GM21619 (cell line): ENCODE results near the gene GPR132.

Experiments used
- ATAC-seq: cut with Tn5 transposase; IDR thresholded peaks from one replicate; pipeline ENCODE4 v1.9.1; 2021; ENCODE audit not compliant: unreplicated experiment

The GPR132 gene

GRCh38 chr14:105063056-105063455, 2.2 kb downstream of the GPR132 start:
- ATAC-seq, result no peak

DNA sequence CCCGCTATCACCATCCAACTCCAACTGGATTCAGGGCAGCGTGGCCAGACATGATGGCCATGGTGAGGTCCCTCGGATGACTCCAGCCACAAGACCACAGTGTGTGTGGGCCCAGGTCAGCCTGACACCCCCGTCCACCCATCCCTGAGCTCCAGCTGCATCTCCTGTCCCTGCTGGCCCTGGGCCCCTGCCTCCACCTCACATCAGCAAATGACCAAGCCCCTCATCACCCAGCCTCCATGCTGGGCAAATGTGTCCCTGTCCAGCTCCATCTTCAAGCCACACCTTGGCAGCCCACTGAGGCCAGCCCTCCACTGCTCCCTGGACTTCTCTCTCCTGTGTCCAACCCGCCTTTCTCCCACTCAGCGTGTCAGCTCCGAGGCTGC, 3.2 kb downstream of the GPR132 start:
- ATAC-seq, result no peak

DNA sequence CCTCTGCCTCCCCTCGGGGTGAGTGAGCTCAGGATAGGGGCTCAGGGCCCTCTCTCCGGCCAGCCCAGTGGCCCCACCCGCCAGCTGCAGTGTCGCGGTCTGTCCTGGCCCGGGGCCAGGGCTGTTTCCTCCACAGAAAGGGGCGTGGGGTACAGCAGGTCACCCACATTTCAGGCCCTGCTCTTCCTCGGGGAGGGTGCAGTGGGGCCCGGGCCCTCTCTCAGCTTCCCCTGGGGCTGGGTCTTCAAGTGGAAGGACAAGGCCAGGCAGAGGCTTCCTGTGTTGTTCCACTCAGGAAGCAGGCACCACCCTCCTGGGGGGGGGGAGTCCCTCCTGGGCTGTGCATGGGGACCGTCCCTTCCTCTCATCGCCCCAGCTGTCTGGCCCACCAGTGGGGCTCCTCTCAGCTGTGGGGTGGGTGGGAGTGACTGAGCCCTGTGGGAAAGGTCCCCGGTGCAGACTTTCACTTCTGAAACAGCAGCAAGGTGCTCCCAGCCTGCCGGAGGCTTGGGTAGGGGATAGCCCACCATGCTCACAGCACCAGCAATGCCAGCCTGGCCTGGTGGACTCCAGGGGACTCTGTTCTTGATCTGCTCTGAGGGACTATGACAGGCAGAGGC, 3.7 kb downstream of the GPR132 start:
- peak; percentile 25 for ATAC-seq

- no peak for ATAC-seq
Measured at GRCh38 chr14:105060751-105061427, 4.3 kb downstream of the GPR132 start.

DNA sequence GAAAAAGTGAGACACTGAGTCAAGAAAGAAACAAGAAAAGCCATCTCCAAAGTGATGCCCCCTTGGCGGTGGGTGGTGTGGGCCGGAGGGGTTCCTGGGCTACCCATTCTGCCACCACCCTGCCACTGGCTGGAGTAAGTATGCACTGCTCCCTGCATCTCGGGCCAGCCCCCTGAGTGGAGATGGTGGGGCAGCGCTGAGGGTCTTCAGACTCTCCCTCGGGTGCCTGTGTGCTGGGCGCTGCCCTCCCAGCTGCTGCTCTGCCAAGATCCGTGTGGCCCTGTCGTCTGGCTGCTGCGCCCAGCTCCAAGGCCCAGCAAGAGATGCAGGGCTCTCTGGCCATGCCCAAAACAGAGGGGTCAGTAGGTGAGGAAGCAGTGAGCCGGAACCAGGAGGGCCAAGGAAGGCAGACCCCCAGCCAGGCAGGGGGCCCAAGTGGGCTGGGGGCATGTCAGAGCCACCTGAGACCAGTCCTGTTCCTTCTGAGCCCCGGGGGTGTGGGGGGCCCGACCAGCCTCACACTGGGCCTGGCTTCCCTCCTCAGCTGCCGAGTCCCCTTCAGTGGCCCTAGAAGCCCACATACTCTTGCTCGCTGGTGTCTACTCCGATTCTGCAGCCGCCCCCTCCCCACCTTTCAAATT, 5.2 kb downstream of the GPR132 start:
- ATAC-seq, result no peak

GRCh38 chr14:105059035-105059924, 6.0 kb downstream of the GPR132 start:
- ATAC-seq, result no peak

DNA sequence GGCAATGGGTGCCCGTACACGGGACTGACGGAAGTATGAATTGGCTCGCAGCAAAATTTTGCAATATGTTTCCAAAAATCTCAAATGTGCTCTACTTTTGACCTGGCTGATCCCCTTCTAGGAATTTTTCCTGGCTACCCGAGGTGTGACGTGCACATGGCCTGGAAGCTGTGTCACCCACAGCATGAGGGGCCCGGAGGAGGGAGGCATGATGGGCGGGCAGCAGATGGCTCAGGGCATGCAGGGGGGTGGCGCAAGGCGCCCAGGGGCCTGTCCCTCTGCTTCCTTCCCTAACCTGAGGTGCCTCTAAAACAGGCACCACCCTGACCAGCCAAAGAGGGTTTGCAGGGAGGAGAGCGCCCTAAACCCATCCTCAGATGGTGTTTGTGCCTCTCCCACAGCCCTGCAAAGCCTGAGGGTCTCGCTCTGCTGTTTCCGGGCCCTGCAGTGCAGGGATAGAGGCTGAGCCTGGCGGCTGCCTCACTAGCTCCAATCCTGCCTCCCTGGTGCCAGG, 6.7 kb downstream of the GPR132 start:
- no peak for ATAC-seq

- no peak for ATAC-seq
Measured at GRCh38 chr14:105056303-105056831, 8.9 kb downstream of the GPR132 start.

- ATAC-seq, result no peak
Measured at GRCh38 chr14:105055736-105056302, 9.4 kb downstream of the GPR132 start.

DNA sequence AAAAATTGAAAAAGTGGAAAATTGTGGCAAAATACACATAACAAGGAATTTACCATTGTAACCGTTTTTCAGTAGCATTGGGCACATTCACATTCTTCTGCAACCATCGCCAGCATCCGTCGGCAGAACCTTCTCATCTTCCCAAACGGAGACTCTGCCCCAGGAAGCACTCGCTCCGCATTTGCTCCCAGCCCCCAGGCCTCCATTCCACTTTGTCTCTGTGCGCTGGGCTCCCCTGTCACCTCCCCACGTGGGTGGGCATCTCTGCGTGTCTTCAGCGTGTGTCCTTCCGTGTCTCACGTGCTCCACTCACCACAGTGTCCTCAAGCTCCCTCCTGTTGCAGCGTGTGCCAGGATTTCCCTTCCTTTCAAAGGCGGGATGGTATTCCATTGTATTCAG, 9.9 kb downstream of the GPR132 start:
- ATAC-seq, result no peak

DNA sequence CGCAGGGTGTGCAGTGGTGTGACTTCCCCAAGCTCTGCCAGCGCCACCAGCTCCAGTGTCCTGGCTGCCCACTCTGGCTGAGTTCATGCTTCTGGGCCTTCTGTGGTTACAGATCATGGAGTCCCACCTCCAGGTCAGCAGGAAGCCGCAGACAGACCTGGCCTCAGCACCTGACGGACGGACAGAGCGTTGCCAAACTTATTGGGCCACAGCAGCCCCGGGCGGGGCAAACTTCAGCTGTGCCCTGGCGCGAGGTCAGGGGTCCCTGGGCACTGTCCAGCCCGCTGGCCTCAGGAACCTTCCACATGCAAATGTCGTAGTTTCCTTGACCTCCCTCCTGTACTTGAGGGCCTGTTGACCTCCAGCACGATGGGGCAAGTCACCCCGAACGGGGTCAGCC, 11.2 kb downstream of the GPR132 start:
- no peak for ATAC-seq

DNA sequence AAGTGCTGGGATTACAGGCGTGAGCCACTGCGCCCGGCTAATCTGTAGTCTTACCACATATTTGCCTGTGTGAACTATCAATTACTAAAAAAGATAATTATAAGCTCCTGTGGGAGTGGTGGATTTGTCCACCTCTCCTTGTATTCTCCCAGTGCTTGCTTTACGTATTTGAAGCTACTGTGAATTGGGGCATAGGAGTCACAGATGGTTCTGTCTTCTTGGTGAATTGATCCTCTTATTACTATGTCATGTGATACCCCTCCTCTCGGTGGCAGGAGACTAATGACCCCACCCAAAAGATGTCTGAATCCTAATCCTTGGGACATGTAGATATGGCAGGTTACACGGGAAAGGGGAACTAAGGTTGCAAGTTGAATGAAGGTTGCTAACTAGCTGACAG, 11.8 kb downstream of the GPR132 start:
- no peak for ATAC-seq

GRCh38 chr14:105052110-105052458, 13.1 kb downstream of the GPR132 start:
- ATAC-seq, result no peak

- ATAC-seq, result no peak
Measured at GRCh38 chr14:105051182-105052109, 13.8 kb downstream of the GPR132 start.

- ATAC-seq, result no peak
Measured at GRCh38 chr14:105050551-105050897, 14.7 kb downstream of the GPR132 start.

- no peak for ATAC-seq
Measured at GRCh38 chr14:105049753-105050550, 15.3 kb downstream of the GPR132 start.

- ATAC-seq, result no peak
Measured at GRCh38 chr14:105047283-105048016, 17.8 kb downstream of the GPR132 start.

DNA sequence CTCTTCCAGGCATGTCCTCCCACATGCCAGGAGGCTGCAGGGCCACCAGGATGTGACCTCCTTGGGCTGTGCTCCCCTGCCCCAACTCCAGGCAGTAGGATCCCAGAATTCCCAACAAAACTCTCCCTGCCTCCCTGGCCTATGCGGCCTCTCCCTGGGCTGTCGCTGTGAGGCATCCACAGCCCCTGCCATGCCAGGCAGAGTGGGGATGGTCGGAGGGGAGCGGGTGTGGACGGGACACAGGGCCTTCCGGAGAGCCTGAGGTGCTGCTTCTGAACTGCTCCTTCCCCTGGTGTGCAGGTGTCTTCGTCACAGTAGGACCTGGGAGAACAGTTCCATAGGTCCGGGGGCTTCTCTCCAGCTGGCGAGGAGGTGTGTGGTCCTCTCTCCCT, 18.3 kb downstream of the GPR132 start:
- ATAC-seq, result no peak
